HG02938 (cell line): Measurements from ENCODE around the gene PRICKLE4.

Source experiments
- ATAC-seq: cut with Tn5 transposase; IDR thresholded peaks from one replicate; pipeline ENCODE4 v1.9.1; 2021; ENCODE audit warnings: mild to moderate bottlenecking, moderate library complexity; ENCODE audit not compliant: unreplicated experiment

Gene PRICKLE4

GRCh38 chr6:41832263-41832662 lies 51.7 kb downstream of the PRICKLE4 start:
- ATAC-seq, result no peak

DNA sequence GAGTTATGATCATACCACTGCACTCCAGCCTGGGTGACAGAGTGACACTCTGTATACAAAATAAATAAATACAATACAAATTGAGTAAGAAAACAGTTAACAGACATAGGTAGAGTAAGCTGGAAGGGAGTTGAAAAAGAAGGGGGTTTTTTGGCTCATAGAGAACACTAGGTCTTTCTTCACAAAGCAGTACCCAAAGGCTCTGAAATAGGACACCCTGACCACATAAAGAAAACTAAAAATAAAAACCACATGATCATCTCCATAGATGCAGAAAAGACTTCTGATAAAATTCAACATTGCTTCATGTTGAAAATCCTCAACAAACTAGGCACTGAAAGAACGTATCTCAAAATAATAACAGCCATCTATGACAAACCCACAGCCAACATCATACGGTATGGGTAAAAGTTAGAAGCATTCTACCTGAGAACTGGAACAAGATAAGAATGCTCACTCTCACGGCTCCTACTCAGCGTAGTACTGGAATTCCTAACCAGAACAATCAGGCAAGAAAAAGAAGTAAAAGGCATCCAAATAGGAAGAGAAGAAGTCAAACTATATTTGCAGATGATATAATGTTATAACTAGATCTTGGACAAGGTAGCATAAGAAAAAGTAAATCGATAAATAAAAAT lies 55.6 kb downstream of the PRICKLE4 start:
- ATAC-seq, result no peak

DNA sequence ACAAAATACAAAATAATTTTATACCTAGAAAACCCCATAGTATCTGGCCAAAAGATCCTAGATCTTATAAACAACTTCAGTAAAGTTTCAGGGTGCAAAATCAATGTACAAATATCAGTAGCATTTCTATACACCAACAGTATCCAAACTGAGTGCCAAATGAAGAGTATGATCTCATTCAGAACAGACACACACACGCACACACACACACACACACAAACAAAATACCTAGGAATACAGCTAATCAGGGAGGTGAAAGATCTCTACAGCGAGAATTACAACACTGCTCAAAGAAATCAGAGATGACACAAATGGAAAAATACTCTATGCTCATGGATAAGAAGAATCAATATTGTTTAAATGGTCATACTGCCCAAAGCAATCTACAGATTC lies 56.1 kb downstream of the PRICKLE4 start:
- ATAC-seq, result no peak
